Measurements from ENCODE around the gene KANTR.
"Not testable (repeated sequence)": the region's sequence is repeated elsewhere in the genome, so short reads cannot be mapped to it uniquely, and the experiment has no call there.

The KANTR gene

DNA sequence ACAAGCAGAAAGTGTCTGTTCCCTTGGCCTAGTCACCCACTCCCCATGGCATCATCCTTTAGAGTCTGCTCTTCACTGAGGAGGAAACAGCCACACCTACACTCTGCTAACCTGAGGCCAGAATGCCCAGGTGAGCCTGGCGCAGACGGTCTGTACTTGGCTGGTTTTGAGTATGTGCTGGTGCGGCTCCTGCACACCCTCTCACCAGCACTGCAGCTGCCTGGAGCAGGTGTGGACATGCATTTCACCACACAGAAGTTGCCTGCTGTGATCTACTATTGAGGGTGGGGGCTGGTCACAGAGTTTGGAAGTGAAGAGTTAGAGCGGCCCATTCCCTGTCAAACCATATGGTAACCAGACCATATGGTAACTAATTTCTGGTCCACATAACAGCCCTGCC is 39.5 kb downstream of the KANTR start:
- DNase-seq = no peak

DNA sequence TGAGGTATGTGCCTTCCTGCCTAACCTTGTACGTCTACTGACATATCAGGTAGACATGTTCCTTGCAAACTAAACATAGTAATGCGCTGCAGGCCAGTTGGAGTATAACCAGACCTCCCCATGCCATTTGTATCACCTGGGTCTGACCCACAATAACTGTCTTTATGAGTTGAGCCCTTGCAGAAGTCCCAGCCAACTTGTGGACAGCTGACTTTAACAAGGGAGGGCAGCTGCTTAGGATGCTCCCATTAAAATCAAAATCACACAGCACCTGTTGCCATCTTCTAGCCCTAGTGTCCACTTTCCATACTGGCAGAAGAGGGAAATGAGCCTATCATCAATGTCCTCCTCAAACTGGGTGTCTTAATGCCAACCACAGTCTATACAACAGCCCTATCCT is 41.6 kb downstream of the KANTR start:
- no peak for DNase-seq

DNA sequence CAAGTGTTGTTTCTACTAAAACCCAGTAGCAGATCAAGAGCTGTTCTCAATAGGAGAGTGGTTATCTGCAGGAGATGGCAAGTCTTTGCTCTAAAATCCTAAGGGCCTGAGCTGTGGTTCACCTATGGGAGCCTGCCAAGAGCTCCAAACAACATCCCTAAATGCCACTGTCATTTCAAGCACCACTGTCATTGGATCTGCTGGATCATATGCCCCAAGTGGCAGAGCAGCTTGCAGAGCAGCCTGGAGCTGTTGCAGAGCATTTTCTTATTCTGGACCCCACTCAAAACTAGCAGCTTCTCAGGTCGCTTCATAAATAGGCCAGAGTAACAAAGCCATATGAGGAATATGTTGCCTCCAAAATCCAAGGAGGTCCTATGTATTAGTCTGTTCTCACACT is 59.6 kb downstream of the KANTR start:
- no peak for DNase-seq

DNA sequence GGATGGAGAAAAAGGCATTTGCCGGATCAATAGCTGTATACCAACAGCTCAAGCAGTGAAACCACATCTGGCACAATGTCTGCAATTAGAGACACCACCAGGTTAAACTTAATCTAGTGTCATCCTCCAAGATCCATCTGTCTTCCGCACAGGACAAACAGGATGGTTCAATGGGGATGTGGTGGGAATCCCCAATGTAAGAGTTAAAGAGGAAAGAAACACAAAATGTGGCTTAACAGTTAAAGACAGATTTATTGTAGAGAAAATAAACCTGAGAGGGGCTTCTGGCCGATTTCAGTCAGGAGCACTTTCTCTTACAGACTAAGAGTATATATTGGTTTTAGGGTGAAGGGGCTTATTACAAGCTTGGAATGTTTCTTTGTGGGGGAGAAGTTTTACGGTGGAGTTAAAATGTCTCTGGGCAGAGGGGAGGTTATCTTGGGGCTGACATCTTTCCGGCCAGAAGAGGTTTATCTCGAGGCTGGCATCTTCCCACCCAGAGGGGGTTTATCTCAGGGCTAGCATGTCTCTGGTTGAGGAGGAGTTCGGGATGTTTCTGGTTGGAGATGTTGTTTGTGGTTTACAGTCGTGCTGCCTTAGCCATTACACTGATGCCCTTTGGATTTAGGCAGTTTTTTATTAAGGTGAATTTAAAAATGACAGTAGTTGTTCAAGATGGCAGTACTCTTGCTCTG is 61.7 kb downstream of the KANTR start:
- DNase-seq = no peak

DNA sequence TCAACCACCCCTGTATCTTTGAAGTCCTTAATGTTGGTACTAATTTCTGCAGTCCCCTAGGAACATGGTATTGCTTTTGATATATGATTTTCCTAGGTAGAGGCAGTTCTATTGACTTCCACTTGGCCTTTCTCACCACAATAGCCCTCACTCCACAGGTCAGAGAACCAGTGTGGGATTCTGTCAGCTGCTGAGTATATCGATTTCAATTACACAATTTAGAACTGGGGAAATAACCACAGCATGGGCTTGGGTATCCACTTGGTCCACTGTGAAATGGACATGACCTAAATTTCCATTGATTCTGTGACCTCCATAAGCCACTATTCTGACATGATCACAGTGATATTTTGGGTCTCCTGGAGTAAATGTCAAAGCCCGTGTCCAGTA is 62.3 kb downstream of the KANTR start:
- no peak for DNase-seq

DNA sequence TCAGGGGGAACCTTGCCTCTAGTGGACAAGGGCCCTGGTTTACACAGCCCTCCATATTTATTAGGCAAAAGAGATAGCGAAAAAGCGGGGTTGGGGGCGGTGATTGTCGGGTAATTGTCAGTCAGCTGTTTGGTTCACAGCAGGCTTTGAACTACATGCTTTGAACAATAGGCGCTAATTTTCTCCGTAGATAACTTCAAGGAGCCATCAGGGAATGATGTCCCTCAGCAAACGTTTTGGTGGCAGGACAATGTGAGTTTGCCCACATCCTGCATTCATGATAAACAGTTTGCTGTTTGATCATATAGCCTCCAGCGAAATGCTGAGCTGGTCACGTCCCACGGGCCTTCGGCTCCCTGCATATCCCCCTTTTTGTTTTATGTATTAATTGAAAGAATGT is 65.2 kb downstream of the KANTR start:
- DNase-seq = no peak

DNA sequence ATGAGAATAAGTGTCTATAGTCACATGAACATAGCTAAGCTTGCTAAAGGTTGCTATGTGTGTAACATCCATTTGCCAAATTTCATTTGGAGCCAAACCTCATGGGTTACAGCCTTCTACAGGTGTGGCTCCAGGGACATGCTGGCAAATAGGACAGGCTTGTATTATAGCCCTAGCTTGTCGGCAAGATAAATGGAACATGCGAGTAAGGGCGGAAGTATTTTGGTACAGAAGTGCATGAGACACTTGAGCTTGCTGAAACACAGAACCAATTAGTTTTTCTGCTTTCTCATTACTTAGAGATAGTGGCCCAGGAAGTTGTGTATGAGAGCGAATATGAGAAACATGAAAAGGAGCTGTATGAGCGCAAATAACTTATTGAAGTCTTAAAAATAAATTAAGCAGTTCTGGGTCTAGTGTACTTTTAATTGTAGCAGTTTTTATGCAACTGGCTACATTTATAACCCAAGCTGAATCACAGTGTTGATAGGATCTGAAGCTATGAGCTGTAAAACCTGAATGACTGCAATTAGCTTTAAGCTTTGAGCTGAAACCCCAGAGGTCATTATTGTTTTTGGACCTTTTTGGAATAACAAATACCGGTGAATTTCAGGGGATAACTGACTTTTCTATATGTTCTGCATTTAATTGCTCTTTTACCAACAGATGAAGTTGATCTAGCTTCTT is 66.5 kb downstream of the KANTR start:
- DNase-seq = no peak

DNA sequence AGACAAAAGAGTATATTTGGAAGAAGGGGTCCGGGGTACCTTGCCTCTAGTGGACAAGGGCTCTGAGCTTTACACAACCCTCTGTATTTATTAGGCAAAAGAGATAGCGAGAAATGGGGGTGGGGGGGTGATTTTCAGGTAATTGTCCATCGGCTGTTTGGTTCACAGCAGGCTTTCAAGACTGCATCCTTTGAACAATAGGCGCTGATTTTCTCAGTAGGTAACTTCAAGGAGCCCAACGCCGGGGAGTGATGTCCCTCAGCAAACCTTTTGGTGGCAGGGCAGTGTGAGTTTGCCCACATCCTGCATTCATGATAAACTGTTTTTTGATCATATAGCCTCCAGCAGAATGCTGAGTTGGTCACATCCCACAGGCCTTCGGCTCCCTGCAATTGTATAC is 69.5 kb downstream of the KANTR start:
- no peak for DNase-seq

DNA sequence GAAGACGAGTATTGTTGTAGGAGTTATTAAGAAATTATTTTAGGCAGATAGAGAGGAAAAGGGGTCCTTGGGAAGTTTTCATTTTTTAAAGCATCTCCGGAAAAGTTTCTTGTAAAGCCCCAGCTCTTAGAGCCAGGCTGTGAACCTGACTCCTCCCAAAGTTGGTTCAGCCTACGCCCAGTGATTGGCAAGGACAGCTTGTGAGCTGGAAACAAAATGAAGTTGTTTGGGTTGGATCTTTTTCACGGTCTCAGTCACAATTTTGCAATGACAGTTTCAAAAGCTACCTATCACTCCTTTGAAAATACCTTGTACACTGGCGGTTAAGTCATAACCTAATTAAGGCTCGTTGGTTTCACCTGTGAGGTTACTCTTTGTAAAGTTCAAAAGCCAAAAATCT is 70.6 kb downstream of the KANTR start:
- DNase-seq = not testable (repeated sequence)

DNA sequence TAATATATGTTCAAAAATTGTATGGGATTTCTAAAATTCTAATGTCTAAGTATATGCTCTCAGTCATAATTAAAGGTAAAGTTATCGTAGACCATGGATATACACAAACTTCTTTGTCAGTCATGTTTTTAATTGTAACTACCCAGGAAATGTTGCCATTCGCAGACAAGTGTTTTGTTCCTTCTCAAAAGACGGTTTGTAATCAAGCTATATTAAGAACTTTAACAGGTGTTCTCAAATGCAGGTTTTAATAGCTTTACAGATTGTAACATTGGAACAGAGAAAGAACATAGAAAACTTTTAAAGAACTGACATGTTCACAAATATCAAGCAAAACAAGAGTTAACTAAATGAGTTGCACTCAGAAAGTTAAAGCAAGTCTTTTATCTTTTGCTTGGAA is 72.2 kb downstream of the KANTR start:
- no peak for DNase-seq

DNA sequence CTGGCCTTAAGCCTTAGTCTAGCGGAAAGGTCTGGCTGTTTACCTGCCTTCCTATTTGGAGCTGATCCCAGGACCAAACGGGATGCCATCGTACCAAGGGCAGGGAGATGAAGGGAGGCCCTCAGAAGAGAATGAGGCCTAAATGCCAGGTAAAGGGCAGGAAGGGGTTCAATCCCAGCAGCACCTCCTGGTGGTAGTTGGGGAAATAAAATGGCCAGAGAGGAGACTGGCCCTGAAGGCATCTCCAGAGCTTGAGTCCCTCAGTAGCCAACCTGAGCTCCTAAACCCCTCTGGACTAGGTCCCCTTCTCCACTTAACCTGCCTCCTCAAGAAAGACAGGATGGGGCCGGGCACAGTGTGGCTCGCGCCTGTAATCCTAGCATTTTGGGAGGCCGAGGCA is 77.4 kb downstream of the KANTR start:
- DNase-seq = no peak
